Measurements from ENCODE around the gene VPS45.
"Not testable (repeated sequence)": the region's sequence is repeated elsewhere in the genome, so short reads cannot be mapped to it uniquely, and the experiment has no call there.

The VPS45 gene

GRCh38 chr1:150053926-150054325, 13.7 kb upstream of the VPS45 start:
- Histone ChIP-seq H3K4me2 (ENCODE audit: low read depth, low read length, poor library complexity, severe bottlenecking) (no peak overlapping the region), H3K9me3 (ENCODE audit: insufficient read depth, low read length) (no peaks in the 10 kb centered on the region), H3K9me2 (replicated peaks; ENCODE audit: insufficient read depth, low read length) (no peaks in the 10 kb centered on the region), H3K36me3 (ENCODE audit: low read length) (no peaks in the 10 kb centered on the region), H3F3A (ENCODE audit: insufficient read depth) (no peaks in the 10 kb centered on the region), H4K20me1 (ENCODE audit: low read depth, low read length) (no peaks in the 10 kb centered on the region), H3K27me3 (ENCODE audit: low read length) (0 out of 2 replicates have a peak, but pooled peaks cover 3% of the 10 kb centered on the region), H3K4me3 (ENCODE audit: insufficient read depth, low read length, poor library complexity, severe bottlenecking) (no peak overlapping the region), H3K27ac (ENCODE audit: low read depth, low read length) (no peak overlapping the region), H3K79me2 (ENCODE audit: insufficient read depth, low read length) (no peaks in the 10 kb centered on the region), H2AFZ (ENCODE audit: low read depth, low read length, severe bottlenecking) (no peak overlapping the region), H3K9ac (ENCODE audit: low read length) (no peak overlapping the region)
- TF ChIP-seq CTCF (IDR thresholded peaks at IDR 0.05; ENCODE audit: insufficient read depth, low read length, poor library complexity, severe bottlenecking) (no peak), EZH2phosphoT487 (conservative IDR thresholded peaks at IDR 0.05; ENCODE audit: low read length) (no peak)

GRCh38 chr1:150055507-150055906, 12.1 kb upstream of the VPS45 start:
- not testable (repeated sequence) for H3K4me3 ChIP-seq (ENCODE audit: insufficient read depth, low read length, poor library complexity, severe bottlenecking); H3K9me3 ChIP-seq (ENCODE audit: insufficient read depth, low read length); H3K4me2 ChIP-seq (ENCODE audit: low read depth, low read length, poor library complexity, severe bottlenecking); H3K9me2 ChIP-seq (replicated peaks; ENCODE audit: insufficient read depth, low read length); H3K79me2 ChIP-seq (ENCODE audit: insufficient read depth, low read length); H3K9ac ChIP-seq (ENCODE audit: low read length); H3K36me3 ChIP-seq (ENCODE audit: low read length); H3F3A ChIP-seq (ENCODE audit: insufficient read depth); H3K27me3 ChIP-seq (ENCODE audit: low read length); H2AFZ ChIP-seq (ENCODE audit: low read depth, low read length, severe bottlenecking); H4K20me1 ChIP-seq (ENCODE audit: low read depth, low read length); H3K27ac ChIP-seq (ENCODE audit: low read depth, low read length)

- H2AFZ ChIP-seq (ENCODE audit: low read depth, low read length, severe bottlenecking) = no peak overlapping the region
- H3K9ac ChIP-seq (ENCODE audit: low read length) = no peak overlapping the region
- no peak overlapping the region for H3K4me2 ChIP-seq (ENCODE audit: low read depth, low read length, poor library complexity, severe bottlenecking)
- no peaks in the 10 kb centered on the region for H3K79me2 ChIP-seq (ENCODE audit: insufficient read depth, low read length)
- no peaks in the 10 kb centered on the region for H3K36me3 ChIP-seq (ENCODE audit: low read length)
- H4K20me1 ChIP-seq (ENCODE audit: low read depth, low read length) = no peaks in the 10 kb centered on the region
- no peaks in the 10 kb centered on the region for H3K27me3 ChIP-seq (ENCODE audit: low read length)
- H3K9me3 ChIP-seq (ENCODE audit: insufficient read depth, low read length) = no peaks in the 10 kb centered on the region
- TF ChIP-seq CTCF (IDR thresholded peaks at IDR 0.05; ENCODE audit: insufficient read depth, low read length, poor library complexity, severe bottlenecking) (no peak), EZH2phosphoT487 (conservative IDR thresholded peaks at IDR 0.05; ENCODE audit: low read length) (no peak)
- H3K9me2 ChIP-seq (replicated peaks; ENCODE audit: insufficient read depth, low read length) = no peaks in the 10 kb centered on the region
- no peaks in the 10 kb centered on the region for H3F3A ChIP-seq (ENCODE audit: insufficient read depth)
- H3K4me3 ChIP-seq (ENCODE audit: insufficient read depth, low read length, poor library complexity, severe bottlenecking) = no peak overlapping the region
- no peak overlapping the region for H3K27ac ChIP-seq (ENCODE audit: low read depth, low read length)
These were observed 11.2 kb upstream of the VPS45 start for GRCh38 chr1:150056407-150056806.

GRCh38 chr1:150060260-150060659, 7.3 kb upstream of the VPS45 start:
- Histone ChIP-seq H3K4me2 (ENCODE audit: low read depth, low read length, poor library complexity, severe bottlenecking) (no peak overlapping the region), H3K79me2 (ENCODE audit: insufficient read depth, low read length) (no peaks in the 10 kb centered on the region), H3K9ac (ENCODE audit: low read length) (no peak overlapping the region)

More at GRCh38 chr1:150060260-150060659, 7.3 kb upstream of the VPS45 start:
- H3K27me3 ChIP-seq (ENCODE audit: low read length) = no peaks in the 10 kb centered on the region
- no peak overlapping the region for H3K4me3 ChIP-seq (ENCODE audit: insufficient read depth, low read length, poor library complexity, severe bottlenecking)
- no peaks in the 10 kb centered on the region for H4K20me1 ChIP-seq (ENCODE audit: low read depth, low read length)
- no peaks in the 10 kb centered on the region for H3K36me3 ChIP-seq (ENCODE audit: low read length)
- no peaks in the 10 kb centered on the region for H3K9me3 ChIP-seq (ENCODE audit: insufficient read depth, low read length)
- no peak overlapping the region for H2AFZ ChIP-seq (ENCODE audit: low read depth, low read length, severe bottlenecking)
- H3K9me2 ChIP-seq (replicated peaks; ENCODE audit: insufficient read depth, low read length) = no peaks in the 10 kb centered on the region
- TF ChIP-seq CTCF (IDR thresholded peaks at IDR 0.05; ENCODE audit: insufficient read depth, low read length, poor library complexity, severe bottlenecking) (no peak), EZH2phosphoT487 (conservative IDR thresholded peaks at IDR 0.05; ENCODE audit: low read length) (no peak)
- no peaks in the 10 kb centered on the region for H3F3A ChIP-seq (ENCODE audit: insufficient read depth)
- no peak overlapping the region for H3K27ac ChIP-seq (ENCODE audit: low read depth, low read length)

Measured in SU-DHL-6 (cell line).